ENCODE measurements around the gene KRTAP4-5.
"Not testable (repeated sequence)": the region's sequence is repeated elsewhere in the genome, so short reads cannot be mapped to it uniquely, and the experiment has no call there.

Gene KRTAP4-5

GRCh38 chr17:41105347-41105746 lies 44.3 kb downstream of the KRTAP4-5 start, which contains the start of gene KRTAP4-9:
TSS of gene KRTAP4-9 (plus strand) at chr17:41105389. CDS start at chr17:41105389, 0 bp downstream.
- DNase-seq = not testable (repeated sequence)

- DNase-seq = not testable (repeated sequence)
These were observed 45.1 kb downstream of the KRTAP4-5 start for GRCh38 chr17:41104386-41105038.

GRCh38 chr17:41103896-41104295 lies 45.7 kb downstream of the KRTAP4-5 start:
- no peak for DNase-seq

- no peak for DNase-seq
These were observed 47.9 kb downstream of the KRTAP4-5 start, which contains the start of gene KRTAP4-16 for GRCh38 chr17:41101586-41102259. TSS of gene KRTAP4-16 (minus strand) at chr17:41102209. CDS start at chr17:41102209, 0 bp downstream.

GRCh38 chr17:41099682-41100480 lies 49.7 kb downstream of the KRTAP4-5 start:
- DNase-seq = not testable (repeated sequence)
